Activated CD8-positive, alpha-beta T cell treated with anti-CD3 and anti-CD28 coated beads for 36 hours (primary cell): ENCODE measurements around the gene NPHS1. TPM values are rescaled to one million over a fixed set of nuclear protein-coding genes. Genes with fewer than 3 reads are reported as not detected.

Experiments used
- ATAC-seq: fragments of 200-7000 bp; cut with Tn5 transposase; one replicate; pipeline ENCODE4 v1.10.0; 2021; ENCODE audit warnings: mild to moderate bottlenecking, moderate library complexity
- CTCF ChIA-PET: fragments of 350-600 bp; sonication (Branson Sonifier 250); formaldehyde crosslinking; loops from one replicate; lab custom pipeline; 2021; ENCODE audit warnings: antibody characterized with exemption; lab: Charles Lee
- POLR2A ChIA-PET: fragments of 350-600 bp; sonication (Branson Sonifier 250); formaldehyde crosslinking; loops from one replicate; lab custom pipeline; 2021; ENCODE audit warnings: antibody characterized with exemption; lab: Charles Lee
- DNase-seq: peaks from one replicate; pipeline ENCODE4 v3.0.0-alpha.2; 2020
- H3K27ac Mint-ChIP-seq: one replicate; pipeline ENCODE4 v1.8.0; 2021; ENCODE audit warnings: mild to moderate bottlenecking, mixed read lengths
- H3K27me3 Mint-ChIP-seq: one replicate; pipeline ENCODE4 v1.8.0; 2021; ENCODE audit warnings: mixed read lengths
- H3K36me3 Mint-ChIP-seq: one replicate; pipeline ENCODE4 v1.8.0; 2021; ENCODE audit warnings: low read depth, mixed read lengths
- H3K4me1 Mint-ChIP-seq: one replicate; pipeline ENCODE4 v1.8.0; 2021; ENCODE audit warnings: low read depth, mixed read lengths
- H3K4me3 Mint-ChIP-seq: one replicate; pipeline ENCODE4 v1.8.0; 2021; ENCODE audit warnings: mild to moderate bottlenecking, moderate library complexity, mixed read lengths
- H3K9me3 Mint-ChIP-seq: one replicate; pipeline ENCODE4 v1.8.0; 2021; ENCODE audit warnings: mixed read lengths
- CTCF ChIP-seq: fragments of 200-600 bp; IDR thresholded peaks from one replicate; pipeline ENCODE4 v1.8.0; 2022; ENCODE audit warnings: antibody characterized with exemption, mild to moderate bottlenecking
- intact Hi-C: fragments of 100-400 bp; cut with micrococcal nuclease; formaldehyde crosslinking; loops from one replicate; pipeline ENCODE4 v1.10.0; 2022
- total RNA-seq, 2 experiments: library from RNA; stranded (reverse); gene quantifications; one replicate each; pipeline ENCODE4 v1.2.3, GENCODE V29; 2021

The NPHS1 gene
- total RNA-seq = not detected

- ChIA-PET CTCF (interaction anchor here (0.8 to 1.5 kb wide), 2 partner anchors 17 kb away, joined by 3 read pairs; no protein-coding TSS in a partner anchor), POLR2A (interaction anchor here (1.2 kb wide), 1 partner anchor 9 kb away, joined by 5 read pairs; no protein-coding TSS in a partner anchor)
- no peak for ATAC-seq
- Mint-ChIP-seq H3K36me3 (no peaks in the 10 kb centered on the region), H3K27ac (no peak within 1 kb of the TSS), H3K4me3 (peak within 1 kb of the TSS; percentile 13), H3K27me3 (peaks cover 30% of the 10 kb centered on the region), H3K4me1 (peaks cover 6% of the 10 kb centered on the region), H3K9me3 (no peaks in the 10 kb centered on the region)
- no peak for DNase-seq
- no peak for TF ChIP-seq CTCF
- intact Hi-C loops = no loop called here
Measured at GRCh38 chr19:35852029-35852780, at the start of gene NPHS1. Gene NPHS1 (minus strand): TSS chr19:35852504. CDS start chr19:35851837, 667 bp downstream.

- H3K9me3 Mint-ChIP-seq = no peaks in the 10 kb centered on the region
- ATAC-seq = no peak
- no peak for DNase-seq
- no peak for TF ChIP-seq CTCF
- ChIA-PET CTCF (interaction anchor here (0.9 kb wide), 1 partner anchor 31 kb away, joined by 3 read pairs; no protein-coding TSS in a partner anchor), POLR2A (interaction anchor here (1.5 to 1.9 kb wide), 2 partner anchors 15 to 156 kb away, joined by 3 to 4 read pairs; partner anchors contain the start of genes PSENEN and U2AF1L4)
- peak overlapping the region; percentile 96 for H3K27ac Mint-ChIP-seq
- peaks cover 41% of the 10 kb centered on the region for H3K36me3 Mint-ChIP-seq
- H3K4me1 Mint-ChIP-seq = peaks cover 48% of the 10 kb centered on the region
- intact Hi-C loops = loop anchor here (2.0 kb wide), 1 partner anchor 30 kb away; no protein-coding TSS in a partner anchor
- H3K27me3 Mint-ChIP-seq = no peaks in the 10 kb centered on the region
- peak overlapping the region; percentile 86 for H3K4me3 Mint-ChIP-seq
Measured at GRCh38 chr19:35901055-35901644, 48.8 kb upstream of the NPHS1 start.

GRCh38 chr19:35899547-35900214 is 47.4 kb upstream of the NPHS1 start:
- H3K27ac Mint-ChIP-seq = peak overlapping the region; percentile 95
- H3K36me3 Mint-ChIP-seq = peaks cover 51% of the 10 kb centered on the region
- intact Hi-C loops = loop anchor here (2.0 kb wide), 1 partner anchor 31 kb away; no protein-coding TSS in a partner anchor
- POLR2A ChIA-PET = interaction anchor here (0.6 to 1.9 kb wide), 2 partner anchors 13 to 31 kb away, joined by 3 to 4 read pairs; no protein-coding TSS in a partner anchor
- no peak for TF ChIP-seq CTCF
- H3K9me3 Mint-ChIP-seq = no peaks in the 10 kb centered on the region
- peak overlapping the region; percentile 86 for H3K4me3 Mint-ChIP-seq
- peaks cover 49% of the 10 kb centered on the region for H3K4me1 Mint-ChIP-seq
- DNase-seq (peak; percentile 93), ATAC-seq (peak; percentile 57)
- H3K27me3 Mint-ChIP-seq = no peaks in the 10 kb centered on the region
- CTCF ChIA-PET = no interaction called here

- Mint-ChIP-seq H3K9me3 (no peaks in the 10 kb centered on the region), H3K36me3 (peaks cover 60% of the 10 kb centered on the region), H3K27me3 (no peaks in the 10 kb centered on the region), H3K27ac (peak overlapping the region; percentile 95), H3K4me3 (peak overlapping the region; percentile 86), H3K4me1 (peaks cover 38% of the 10 kb centered on the region)
- POLR2A ChIA-PET = interaction anchor here (3.1 kb wide), 1 partner anchor 14 kb away, joined by 24 read pairs; no protein-coding TSS in a partner anchor
- intact Hi-C loops = no loop called here
- no peak for DNase-seq
- no peak for ATAC-seq
- no peak for TF ChIP-seq CTCF
- CTCF ChIA-PET = interaction anchor here (1.2 kb wide), 1 partner anchor 12 kb away, joined by 3 read pairs; no protein-coding TSS in a partner anchor
Measured at GRCh38 chr19:35898499-35898809, 46.1 kb upstream of the NPHS1 start.
